Measurements from ENCODE around the gene SRGAP2B.
"Not testable (repeated sequence)": the region's sequence is repeated elsewhere in the genome, so short reads cannot be mapped to it uniquely, and the experiment has no call there.

SRGAP2B gene

GRCh38 chr1:145000074-145000742, 94.9 kb downstream of the SRGAP2B start:
- not testable (repeated sequence) for H4K20me1 ChIP-seq (ENCODE audit: insufficient read depth); H3K9ac ChIP-seq; H3K4me3 ChIP-seq (IDR thresholded peaks at IDR 0.05; ENCODE audit: insufficient read depth, low read depth, low read length); H3K4me2 ChIP-seq; H3K27me3 ChIP-seq (ENCODE audit: insufficient read depth, low read depth); H3K27ac ChIP-seq; H3K4me1 ChIP-seq (ENCODE audit: low read depth, poor library complexity, severe bottlenecking); H3K79me2 ChIP-seq (ENCODE audit: insufficient read depth, low read depth); H3K36me3 ChIP-seq (ENCODE audit: insufficient read depth); H2AFZ ChIP-seq (ENCODE audit: low read depth)

GRCh38 chr1:144998981-144999273, 96.2 kb downstream of the SRGAP2B start:
- not testable (repeated sequence) for H2AFZ ChIP-seq (ENCODE audit: low read depth); H3K27me3 ChIP-seq (ENCODE audit: insufficient read depth, low read depth); H3K9ac ChIP-seq; H3K4me1 ChIP-seq (ENCODE audit: low read depth, poor library complexity, severe bottlenecking); H3K36me3 ChIP-seq (ENCODE audit: insufficient read depth); H3K79me2 ChIP-seq (ENCODE audit: insufficient read depth, low read depth); H3K4me3 ChIP-seq (IDR thresholded peaks at IDR 0.05; ENCODE audit: insufficient read depth, low read depth, low read length); H4K20me1 ChIP-seq (ENCODE audit: insufficient read depth); H3K4me2 ChIP-seq; H3K27ac ChIP-seq

GRCh38 chr1:144998134-144998980, 96.8 kb downstream of the SRGAP2B start:
- H3K4me2 ChIP-seq; H3K9ac ChIP-seq; H3K79me2 ChIP-seq (ENCODE audit: insufficient read depth, low read depth); H4K20me1 ChIP-seq (ENCODE audit: insufficient read depth); H3K4me1 ChIP-seq (ENCODE audit: low read depth, poor library complexity, severe bottlenecking); H3K27ac ChIP-seq; H2AFZ ChIP-seq (ENCODE audit: low read depth); H3K36me3 ChIP-seq (ENCODE audit: insufficient read depth); H3K4me3 ChIP-seq (IDR thresholded peaks at IDR 0.05; ENCODE audit: insufficient read depth, low read depth, low read length); H3K27me3 ChIP-seq (ENCODE audit: insufficient read depth, low read depth): not testable (repeated sequence)

- not testable (repeated sequence) for H4K20me1 ChIP-seq (ENCODE audit: insufficient read depth); H3K4me3 ChIP-seq (IDR thresholded peaks at IDR 0.05; ENCODE audit: insufficient read depth, low read depth, low read length); H3K9ac ChIP-seq; H3K36me3 ChIP-seq (ENCODE audit: insufficient read depth); H3K79me2 ChIP-seq (ENCODE audit: insufficient read depth, low read depth); H3K27me3 ChIP-seq (ENCODE audit: insufficient read depth, low read depth); H3K4me2 ChIP-seq; H3K4me1 ChIP-seq (ENCODE audit: low read depth, poor library complexity, severe bottlenecking); H3K27ac ChIP-seq; H2AFZ ChIP-seq (ENCODE audit: low read depth)
Observed at GRCh38 chr1:144995833-144996410, 99.2 kb downstream of the SRGAP2B start.

- not testable (repeated sequence) for H4K20me1 ChIP-seq (ENCODE audit: insufficient read depth); H3K4me3 ChIP-seq (IDR thresholded peaks at IDR 0.05; ENCODE audit: insufficient read depth, low read depth, low read length); H3K9ac ChIP-seq; H3K79me2 ChIP-seq (ENCODE audit: insufficient read depth, low read depth); H3K36me3 ChIP-seq (ENCODE audit: insufficient read depth); H3K4me2 ChIP-seq; H3K27me3 ChIP-seq (ENCODE audit: insufficient read depth, low read depth); H3K27ac ChIP-seq; H3K4me1 ChIP-seq (ENCODE audit: low read depth, poor library complexity, severe bottlenecking); H2AFZ ChIP-seq (ENCODE audit: low read depth)
Observed at GRCh38 chr1:144992915-144993314, 102.2 kb downstream of the SRGAP2B start.

GRCh38 chr1:144990611-144991010, 104.5 kb downstream of the SRGAP2B start:
- not testable (repeated sequence) for H3K36me3 ChIP-seq (ENCODE audit: insufficient read depth); H3K27ac ChIP-seq; H3K4me1 ChIP-seq (ENCODE audit: low read depth, poor library complexity, severe bottlenecking); H3K4me3 ChIP-seq (IDR thresholded peaks at IDR 0.05; ENCODE audit: insufficient read depth, low read depth, low read length); H2AFZ ChIP-seq (ENCODE audit: low read depth); H4K20me1 ChIP-seq (ENCODE audit: insufficient read depth); H3K9ac ChIP-seq; H3K79me2 ChIP-seq (ENCODE audit: insufficient read depth, low read depth); H3K4me2 ChIP-seq; H3K27me3 ChIP-seq (ENCODE audit: insufficient read depth, low read depth)

GRCh38 chr1:144987131-144987530, 108.0 kb downstream of the SRGAP2B start:
- not testable (repeated sequence) for H3K36me3 ChIP-seq (ENCODE audit: insufficient read depth); H3K4me3 ChIP-seq (IDR thresholded peaks at IDR 0.05; ENCODE audit: insufficient read depth, low read depth, low read length); H3K4me1 ChIP-seq (ENCODE audit: low read depth, poor library complexity, severe bottlenecking); H4K20me1 ChIP-seq (ENCODE audit: insufficient read depth); H3K27ac ChIP-seq; H3K9ac ChIP-seq; H3K27me3 ChIP-seq (ENCODE audit: insufficient read depth, low read depth); H3K4me2 ChIP-seq; H2AFZ ChIP-seq (ENCODE audit: low read depth); H3K79me2 ChIP-seq (ENCODE audit: insufficient read depth, low read depth)

GRCh38 chr1:144986171-144986860, 108.8 kb downstream of the SRGAP2B start:
- H3K4me2 ChIP-seq; H3K9ac ChIP-seq; H3K36me3 ChIP-seq (ENCODE audit: insufficient read depth); H3K27ac ChIP-seq; H3K79me2 ChIP-seq (ENCODE audit: insufficient read depth, low read depth); H3K27me3 ChIP-seq (ENCODE audit: insufficient read depth, low read depth); H4K20me1 ChIP-seq (ENCODE audit: insufficient read depth); H3K4me1 ChIP-seq (ENCODE audit: low read depth, poor library complexity, severe bottlenecking); H2AFZ ChIP-seq (ENCODE audit: low read depth); H3K4me3 ChIP-seq (IDR thresholded peaks at IDR 0.05; ENCODE audit: insufficient read depth, low read depth, low read length): not testable (repeated sequence)

GRCh38 chr1:144985550-144986170, 109.5 kb downstream of the SRGAP2B start:
- H4K20me1 ChIP-seq (ENCODE audit: insufficient read depth); H2AFZ ChIP-seq (ENCODE audit: low read depth); H3K4me2 ChIP-seq; H3K27me3 ChIP-seq (ENCODE audit: insufficient read depth, low read depth); H3K79me2 ChIP-seq (ENCODE audit: insufficient read depth, low read depth); H3K9ac ChIP-seq; H3K4me1 ChIP-seq (ENCODE audit: low read depth, poor library complexity, severe bottlenecking); H3K4me3 ChIP-seq (IDR thresholded peaks at IDR 0.05; ENCODE audit: insufficient read depth, low read depth, low read length); H3K27ac ChIP-seq; H3K36me3 ChIP-seq (ENCODE audit: insufficient read depth): not testable (repeated sequence)

Data from KMS-11 (cell line).